GM21526 (cell line): ENCODE measurements around the gene SLAMF8.
A peak's percentile ranks its signal among the peaks of the same experiment; 100 is the strongest.

ENCODE experiments used
- ATAC-seq: cut with Tn5 transposase; IDR thresholded peaks from one replicate; pipeline ENCODE4 v1.9.1; 2021; ENCODE audit warnings: moderate library complexity; ENCODE audit not compliant: unreplicated experiment, low FRiP score

SLAMF8 gene

DNA sequence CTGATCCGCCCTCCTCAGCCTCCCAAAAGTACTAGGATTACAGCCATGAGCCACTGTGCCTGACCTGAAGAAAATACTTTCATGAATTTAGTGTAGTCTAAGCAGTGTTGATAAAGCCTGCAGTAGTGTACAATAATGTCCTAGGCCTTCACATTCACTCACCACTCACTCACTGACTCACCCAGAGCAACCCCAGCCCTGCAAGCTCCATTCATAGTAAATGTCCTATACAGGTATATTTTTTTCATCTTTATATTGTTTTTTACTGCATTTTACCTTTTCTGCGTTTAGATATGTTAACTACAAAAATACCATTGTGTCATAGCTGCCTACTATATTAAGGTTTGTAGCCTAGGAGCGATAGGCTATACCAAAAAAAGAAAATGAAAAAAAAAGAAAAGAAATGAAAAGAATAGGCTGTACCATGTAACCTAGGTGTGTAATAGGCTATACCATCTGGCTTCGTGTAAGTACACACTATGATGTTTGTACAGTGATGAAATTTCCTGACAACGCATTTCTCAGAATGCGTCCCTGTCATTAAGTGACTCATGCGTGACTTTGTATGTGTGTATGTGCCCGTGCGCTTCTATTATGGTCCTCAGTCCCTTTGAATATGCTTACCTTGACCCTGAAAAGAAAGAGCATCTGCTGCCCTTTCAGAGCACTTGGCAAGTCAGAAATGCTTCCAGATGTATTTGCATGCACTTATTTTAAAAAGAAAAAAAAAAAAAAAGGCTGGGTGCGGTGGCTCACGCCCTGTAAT, 9.2 kb upstream of the SLAMF8 start:
- ATAC-seq = no peak

DNA sequence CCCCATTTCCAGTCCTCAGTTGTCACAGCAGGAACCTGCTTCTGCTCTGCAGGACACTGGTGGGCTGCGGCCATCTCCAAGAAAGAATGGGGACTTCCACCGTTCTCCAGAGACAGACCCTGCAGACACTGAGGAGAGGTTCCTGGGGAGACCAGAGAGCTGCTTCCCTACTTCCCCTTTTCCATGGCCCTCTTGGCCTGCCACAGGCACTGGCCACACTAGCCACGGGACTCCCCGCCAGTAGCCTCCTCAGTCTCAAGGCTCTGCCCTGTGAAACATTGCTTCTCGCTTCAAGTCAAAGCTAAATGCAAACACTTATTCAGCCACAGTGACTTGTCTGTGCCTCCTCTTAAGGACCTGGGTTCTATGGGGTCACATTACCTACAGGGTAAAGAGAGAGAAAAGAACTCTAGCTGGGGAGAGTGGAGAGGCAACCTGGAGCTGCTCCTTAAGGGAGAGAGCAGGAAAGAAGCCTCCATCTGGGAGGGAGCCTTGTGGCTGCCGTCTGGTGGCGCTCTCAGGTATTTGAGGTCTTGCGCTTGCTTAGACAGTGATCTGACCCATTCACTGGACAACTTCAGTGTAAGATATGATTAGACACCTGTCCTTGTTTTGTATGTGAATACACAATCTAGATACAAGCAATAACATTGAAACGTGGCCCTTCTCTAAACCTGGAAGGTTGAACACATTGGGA, 5.4 kb upstream of the SLAMF8 start:
- peak; percentile 68 for ATAC-seq

DNA sequence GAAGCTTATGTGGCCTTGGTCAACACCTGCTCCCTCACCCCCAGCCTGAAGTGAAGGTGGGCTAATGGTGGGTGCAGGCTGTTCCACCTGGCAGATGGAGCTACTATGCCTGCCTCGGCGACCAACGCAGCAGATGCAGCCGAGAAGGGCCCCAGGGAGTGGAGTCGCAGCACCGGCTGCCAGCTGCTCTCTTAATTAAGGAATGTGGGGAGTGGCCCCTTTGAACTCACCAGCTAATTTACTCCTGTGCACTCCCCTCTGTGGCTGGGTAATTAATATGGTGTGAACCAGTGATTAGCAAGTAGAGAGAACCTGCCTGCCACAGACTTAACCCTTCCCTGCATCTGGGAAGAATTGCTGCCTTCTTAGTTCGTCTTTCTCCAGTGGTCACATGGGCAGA, 3.3 kb upstream of the SLAMF8 start:
- ATAC-seq = no peak

DNA sequence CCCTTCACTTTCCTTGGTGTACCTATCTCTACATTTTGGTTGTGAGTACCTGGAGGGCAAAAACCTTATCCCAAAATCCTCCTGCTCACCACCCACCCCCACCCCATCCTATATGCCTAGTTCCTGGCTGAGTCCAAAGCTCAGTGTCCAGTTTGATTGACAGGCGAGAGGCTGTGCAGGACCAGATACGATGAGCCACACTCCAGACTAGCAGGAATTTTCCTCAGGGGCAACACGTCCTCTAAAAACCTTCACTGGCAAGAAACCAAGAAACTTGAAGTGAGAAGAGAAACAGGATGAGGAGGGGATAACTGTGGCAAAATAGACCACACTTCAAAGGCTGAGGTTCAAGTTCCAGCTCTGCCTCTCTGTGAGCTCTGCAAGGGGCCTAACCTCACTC, 1.1 kb upstream of the SLAMF8 start:
- ATAC-seq = no peak

DNA sequence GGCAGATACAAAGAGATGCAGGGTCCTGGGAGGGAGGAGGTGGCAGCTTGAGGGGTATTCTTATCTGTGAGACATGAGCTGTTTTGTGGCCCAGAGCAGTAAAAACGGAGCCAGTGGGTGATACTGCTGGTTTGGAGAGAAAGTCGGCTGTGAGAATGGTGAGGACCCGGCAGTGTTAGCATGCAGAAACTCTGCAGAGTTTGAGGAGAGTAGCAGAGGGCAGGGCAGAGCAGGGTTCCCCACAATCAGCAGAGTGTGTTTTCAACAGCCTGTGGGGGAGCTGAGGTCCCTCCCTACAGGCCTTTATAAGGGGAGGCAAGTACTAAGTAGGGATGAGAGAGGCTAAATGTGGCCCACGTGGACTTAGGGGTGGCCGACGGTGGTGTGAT, 423 bp downstream of the SLAMF8 start:
- no peak for ATAC-seq

DNA sequence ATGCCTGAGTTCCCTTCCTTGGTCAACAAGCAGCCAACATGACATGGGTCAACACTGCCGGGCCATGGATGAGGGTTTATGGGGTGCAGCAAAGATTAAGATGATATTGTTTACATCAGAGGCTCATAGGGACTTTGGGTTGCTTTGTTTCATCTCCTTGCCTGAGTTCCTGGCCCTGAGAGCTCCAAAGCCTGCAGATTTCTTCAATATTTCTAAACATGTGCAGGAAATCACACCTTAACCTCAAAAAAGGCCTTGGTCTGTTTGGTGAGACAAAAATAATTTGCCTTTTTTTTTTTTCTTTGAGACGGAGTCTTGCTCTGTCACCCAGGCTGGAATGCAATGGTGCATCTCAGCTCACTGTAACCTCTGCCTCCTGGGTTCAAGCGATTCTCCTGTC, 876 bp downstream of the SLAMF8 start:
- no peak for ATAC-seq

DNA sequence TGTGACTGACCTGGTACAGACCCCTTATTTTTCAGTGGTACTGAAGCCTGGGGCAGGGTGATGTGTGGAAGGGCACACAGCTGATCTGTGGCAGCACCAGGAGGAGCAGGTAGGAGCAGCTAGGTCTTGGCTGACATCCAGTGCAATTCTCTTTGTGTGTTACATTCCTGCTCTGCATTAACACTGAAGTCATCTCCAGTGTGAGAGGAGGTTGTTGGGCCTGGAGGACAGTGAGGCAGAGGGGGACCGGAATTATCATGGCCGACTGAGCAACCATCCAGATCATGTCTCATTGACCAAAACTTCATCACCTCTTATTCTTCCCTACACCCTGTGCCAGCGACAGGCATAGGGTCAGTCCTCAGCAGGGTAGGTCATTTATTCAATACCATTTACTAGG, 1.5 kb downstream of the SLAMF8 start:
- no peak for ATAC-seq

DNA sequence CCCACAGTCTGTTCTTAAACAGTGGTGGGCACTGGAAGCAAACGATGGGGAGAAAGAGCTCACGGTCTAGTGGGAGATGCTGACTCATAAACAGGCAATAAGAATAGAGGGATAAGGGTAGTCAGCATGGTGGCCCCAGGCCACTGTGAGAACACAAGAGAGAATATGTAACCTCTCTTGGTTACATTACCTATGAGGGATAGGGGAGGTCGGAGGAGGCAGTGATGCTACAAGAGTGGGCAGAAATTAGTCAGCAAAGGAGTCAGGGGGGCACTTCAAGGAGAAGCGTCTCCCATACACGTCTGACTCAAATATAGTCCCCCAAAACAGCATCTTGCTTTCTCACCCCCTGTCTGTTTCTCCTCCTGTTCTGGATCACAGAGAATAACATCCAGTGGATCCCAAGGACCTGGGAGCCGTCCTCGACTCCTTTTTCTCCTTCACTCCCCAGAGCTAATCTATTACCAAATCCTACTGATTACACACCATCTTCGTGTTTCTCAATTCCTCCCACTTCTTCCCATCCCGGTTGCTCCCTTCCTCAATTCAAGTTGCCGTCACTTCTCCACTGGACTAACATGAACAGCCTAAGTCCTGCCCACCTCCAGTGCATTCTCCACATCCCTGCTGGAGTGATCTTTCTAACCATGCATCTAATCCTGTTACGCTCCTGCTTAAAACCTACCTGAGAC, 2.1 kb downstream of the SLAMF8 start:
- no peak for ATAC-seq

DNA sequence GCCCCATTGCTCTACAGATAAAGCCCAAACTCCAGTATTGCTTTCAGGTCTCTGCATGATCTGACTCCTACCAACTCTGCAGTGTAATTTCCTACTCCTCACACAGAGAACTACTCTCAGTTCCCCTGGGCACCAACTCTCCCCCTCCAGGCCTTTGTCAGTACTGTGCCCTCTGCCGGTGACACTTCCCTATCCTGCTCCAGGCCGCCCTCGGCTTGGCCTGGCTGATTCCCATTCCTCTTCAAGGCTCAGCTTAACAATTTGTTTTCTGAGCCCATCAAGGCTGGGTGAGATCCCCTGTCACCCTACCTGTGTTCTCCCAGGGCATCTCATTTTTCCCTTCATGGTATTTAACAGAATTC, 2.6 kb downstream of the SLAMF8 start:
- ATAC-seq = peak; percentile 78

DNA sequence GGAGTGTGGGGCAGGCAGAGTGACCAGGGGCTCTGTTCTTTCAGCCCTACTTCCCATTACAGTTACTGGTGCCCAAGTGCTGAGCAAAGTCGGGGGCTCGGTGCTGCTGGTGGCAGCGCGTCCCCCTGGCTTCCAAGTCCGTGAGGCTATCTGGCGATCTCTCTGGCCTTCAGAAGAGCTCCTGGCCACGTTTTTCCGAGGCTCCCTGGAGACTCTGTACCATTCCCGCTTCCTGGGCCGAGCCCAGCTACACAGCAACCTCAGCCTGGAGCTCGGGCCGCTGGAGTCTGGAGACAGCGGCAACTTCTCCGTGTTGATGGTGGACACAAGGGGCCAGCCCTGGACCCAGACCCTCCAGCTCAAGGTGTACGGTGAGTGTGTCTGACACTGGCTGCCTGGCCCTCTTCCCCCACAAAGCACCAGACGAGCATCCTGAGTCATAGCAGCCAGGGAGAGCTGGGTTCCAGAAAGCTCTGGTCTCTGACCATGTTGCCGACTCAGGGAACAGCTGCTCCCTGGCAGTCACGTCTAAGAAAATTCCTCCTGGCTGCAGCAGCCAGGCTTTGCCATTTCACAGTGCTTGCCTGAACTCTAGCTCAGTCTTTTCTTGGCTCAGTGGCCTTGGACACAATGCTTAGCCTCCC, 3.3 kb downstream of the SLAMF8 start:
- ATAC-seq = no peak

DNA sequence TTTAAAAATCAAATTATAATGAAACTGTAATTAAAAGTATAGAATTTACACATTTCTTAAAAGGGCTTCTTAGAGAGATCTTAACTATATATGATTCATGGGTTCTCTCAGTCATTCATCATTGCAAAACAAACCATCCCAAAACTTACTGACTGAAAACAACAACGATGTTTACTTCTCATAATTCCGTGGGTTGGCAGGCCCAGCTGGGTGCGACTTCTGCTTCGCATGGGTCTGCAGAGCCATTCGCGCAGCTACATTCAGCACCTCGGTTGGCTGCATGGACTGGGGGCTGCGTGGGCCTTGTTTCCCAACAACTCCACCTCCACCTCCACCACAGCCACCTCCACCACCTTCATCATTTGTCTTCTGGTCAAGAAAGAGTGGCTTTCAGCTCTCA, 4.0 kb downstream of the SLAMF8 start:
- no peak for ATAC-seq

DNA sequence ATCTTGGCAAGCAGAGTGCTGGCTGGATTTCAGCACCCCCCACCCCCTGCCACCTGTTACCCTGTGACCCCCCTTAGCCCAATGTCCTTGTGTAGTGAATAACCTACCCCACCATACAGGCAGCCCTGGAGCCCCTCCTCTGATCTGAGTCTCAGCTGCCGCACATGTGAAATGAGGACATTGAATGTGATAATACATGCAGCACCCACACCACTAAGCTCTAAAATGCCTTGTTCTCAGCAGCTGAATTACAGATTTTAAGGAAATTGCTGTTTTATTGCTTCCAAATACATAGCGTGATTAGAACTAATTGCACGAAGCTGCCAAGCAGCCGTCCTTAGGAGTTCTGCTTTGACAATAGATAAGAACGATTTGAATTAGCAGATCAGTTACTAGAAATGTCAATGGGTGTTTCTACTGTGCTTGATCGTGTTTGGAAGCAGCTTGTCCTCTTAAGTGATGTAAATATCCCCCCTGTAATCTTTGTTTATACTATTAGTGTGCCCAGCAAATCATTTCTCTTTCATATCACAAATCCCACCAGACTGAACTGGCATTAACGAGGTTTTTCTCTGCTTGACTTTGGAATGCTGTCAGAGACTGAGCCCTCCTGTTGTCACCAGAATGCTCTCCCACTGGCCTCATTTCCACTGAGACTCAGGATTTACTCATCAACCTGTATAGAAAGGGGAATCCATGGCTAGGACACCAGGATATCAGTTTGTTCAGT, 4.9 kb downstream of the SLAMF8 start:
- ATAC-seq = no peak

DNA sequence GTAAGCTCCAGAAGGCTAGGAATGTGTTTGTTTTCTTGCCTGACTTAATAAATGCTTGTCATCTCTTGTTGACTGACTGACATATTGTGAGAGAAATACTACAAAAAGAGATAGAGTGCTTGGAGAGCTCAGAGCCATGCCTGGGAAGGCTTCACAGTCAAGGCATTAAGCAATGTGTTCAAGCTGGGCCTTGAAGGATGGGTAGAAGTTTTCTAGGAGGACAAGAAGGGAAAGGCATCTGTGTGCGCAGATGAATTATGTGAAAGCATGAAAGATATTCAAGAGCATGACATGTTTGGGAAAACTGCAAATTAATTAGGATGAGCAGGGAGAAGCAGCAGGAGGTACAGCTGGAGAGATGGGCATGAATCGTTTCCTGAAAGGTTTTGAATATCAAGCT, 5.6 kb downstream of the SLAMF8 start:
- ATAC-seq = no peak

DNA sequence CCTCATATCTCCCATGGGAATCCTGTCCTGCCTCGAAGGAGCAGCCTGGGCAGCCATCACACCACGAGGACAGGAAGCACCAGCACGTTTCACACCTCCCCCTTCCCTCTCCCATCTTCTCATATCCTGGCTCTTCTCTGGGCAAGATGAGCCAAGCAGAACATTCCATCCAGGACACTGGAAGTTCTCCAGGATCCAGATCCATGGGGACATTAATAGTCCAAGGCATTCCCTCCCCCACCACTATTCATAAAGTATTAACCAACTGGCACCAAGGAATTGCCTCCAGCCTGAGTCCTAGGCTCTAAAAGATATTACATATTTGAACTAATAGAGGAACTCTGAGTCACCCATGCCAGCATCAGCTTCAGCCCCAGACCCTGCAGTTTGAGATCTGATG, 8.7 kb downstream of the SLAMF8 start:
- no peak for ATAC-seq

DNA sequence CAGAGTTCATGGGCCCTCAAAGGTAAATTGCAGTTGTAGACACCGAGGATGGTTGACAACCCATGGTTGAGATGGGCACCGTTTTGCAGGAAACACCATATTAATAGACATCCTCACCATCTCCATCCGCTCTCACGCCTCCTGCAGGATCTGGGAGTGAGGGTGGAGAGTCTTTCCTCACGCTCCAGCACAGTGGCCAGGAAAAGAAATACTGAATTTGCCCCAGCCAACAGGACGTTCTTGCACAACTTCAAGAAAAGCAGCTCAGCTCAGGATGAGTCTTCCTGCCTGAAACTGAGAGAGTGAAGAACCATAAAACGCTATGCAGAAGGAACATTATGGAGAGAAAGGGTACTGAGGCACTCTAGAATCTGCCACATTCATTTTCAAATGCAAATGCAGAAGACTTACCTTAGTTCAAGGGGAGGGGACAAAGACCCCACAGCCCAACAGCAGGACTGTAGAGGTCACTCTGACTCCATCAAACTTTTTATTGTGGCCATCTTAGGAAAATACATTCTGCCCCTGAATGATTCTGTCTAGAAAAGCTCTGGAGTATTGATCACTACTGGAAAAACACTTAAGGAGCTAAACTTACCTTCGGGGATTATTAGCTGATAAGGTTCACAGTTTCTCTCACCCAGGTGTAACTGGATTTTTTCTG, 9.3 kb downstream of the SLAMF8 start:
- ATAC-seq = no peak

DNA sequence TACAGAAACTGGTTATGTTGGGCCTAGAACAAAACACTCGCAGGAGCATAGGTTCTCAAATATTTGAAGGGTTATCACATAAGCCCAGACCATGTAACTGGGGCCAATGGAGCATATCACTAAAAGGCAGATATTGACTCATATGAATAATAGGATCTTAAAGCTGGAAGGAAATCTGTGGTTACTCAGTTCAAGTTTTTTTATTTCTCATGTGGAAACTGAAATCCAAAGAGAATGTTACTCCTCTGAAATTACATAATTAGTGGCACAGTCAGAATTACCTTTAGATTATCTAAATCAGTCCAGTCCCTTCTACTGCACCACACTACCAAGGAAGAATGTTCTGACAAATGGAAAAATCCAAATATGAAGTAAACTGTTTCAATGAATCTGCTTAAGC, 12.0 kb downstream of the SLAMF8 start:
- peak; percentile 48 for ATAC-seq

DNA sequence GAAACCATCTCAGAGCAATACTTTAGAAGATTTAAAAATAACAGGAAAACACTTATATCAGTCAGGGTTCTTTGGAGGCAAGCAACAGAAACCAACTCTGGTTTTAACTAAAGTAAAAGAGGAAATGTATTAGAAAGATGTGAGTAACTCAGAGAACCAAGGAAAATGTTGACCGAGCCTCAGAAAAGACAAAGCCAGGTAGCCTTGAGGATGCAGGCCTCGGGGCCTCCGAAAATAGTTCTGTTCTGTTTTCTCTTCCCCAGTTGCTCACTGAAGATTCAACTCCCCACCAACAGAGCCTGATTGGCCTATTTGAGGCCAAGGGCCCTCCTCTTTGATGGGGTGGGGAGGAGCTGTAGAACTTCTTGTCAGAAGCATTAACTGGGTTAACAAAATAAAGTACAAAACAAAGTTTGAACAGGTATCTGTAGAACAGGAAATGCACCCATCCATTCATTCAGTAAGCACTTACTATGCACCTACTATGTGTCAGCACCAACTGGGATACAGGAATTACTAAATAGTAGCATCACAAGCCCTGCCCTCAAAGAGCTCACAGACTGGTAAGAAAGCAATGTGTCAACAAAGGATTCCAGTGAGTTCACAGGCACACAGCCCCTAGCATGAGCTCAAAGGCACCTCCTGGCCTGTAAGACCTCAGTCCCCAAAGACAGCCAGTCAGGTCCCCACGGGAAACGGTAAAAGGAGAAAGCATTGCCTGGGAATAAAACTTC, 12.6 kb downstream of the SLAMF8 start:
- ATAC-seq = peak; percentile 77

DNA sequence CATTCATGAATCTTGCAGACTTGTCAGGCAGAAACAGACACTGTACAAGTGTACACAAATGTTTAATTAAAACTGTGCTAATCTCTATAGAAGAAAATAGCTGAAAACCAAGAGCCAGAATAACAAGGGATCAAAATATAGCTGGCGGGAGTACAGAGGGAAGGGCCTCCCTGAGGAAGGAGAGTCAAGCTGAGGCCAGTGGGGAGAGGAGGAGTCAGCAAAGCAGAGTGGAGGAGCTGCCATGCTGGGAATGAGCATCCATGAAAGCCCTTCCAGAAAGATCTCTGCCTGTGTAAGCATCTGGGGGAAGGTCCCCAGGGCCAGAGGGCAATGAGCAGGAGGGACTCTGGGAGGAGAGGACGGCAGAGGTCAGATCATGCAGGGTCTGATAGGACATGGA, 15.1 kb downstream of the SLAMF8 start:
- no peak for ATAC-seq

DNA sequence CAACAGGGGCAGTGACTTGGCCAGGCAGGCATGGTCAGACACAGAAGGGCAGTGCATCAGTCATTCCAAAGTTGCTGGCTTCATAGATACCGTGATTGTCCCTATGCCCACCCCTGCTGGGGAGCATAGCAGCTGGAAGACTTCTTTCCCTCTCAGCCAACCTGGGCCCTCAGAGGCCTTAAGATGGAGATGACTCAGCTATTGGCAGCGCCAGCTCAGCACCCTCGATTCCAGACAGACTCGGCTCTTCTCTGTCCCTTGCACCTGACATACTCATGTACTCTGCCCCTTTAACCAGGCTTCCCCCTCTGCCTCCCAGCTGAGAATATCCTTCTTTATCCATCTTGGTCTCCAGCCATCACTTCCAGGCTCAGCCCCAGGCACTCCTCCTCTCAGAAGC, 16.8 kb downstream of the SLAMF8 start:
- no peak for ATAC-seq
